HepG2 (cell line): ENCODE measurements around the gene PERP. TPM values are rescaled to one million over a fixed set of nuclear protein-coding genes. Genes with fewer than 3 reads are reported as not detected.
A peak's percentile ranks its signal among the peaks of the same experiment; 100 is the strongest.

Experiments
- ATAD3A ChIP-seq: sonication (generic); formaldehyde crosslinking; IDR thresholded peaks from 2 replicates; pipeline ENCODE4 v1.4.0; 2020; ENCODE audit warnings: missing genetic modification reagents
- FOXC1 ChIP-seq: sonication (generic); formaldehyde crosslinking; IDR thresholded peaks from 2 replicates; pipeline ENCODE4 v1.8.0; 2022; ENCODE audit warnings: mild to moderate bottlenecking, missing genetic modification reagents, borderline replicate concordance
- HOXA5 ChIP-seq: sonication (generic); formaldehyde crosslinking; IDR thresholded peaks from 2 replicates; pipeline ENCODE4 v1.4.0; 2020; ENCODE audit warnings: missing genetic modification reagents
- JUNB ChIP-seq: sonication (generic); formaldehyde crosslinking; IDR thresholded peaks from 2 replicates; pipeline ENCODE4 v1.8.0; 2022; ENCODE audit warnings: missing genetic modification reagents, mild to moderate bottlenecking, borderline replicate concordance
- KDM2A ChIP-seq: sonication (generic); formaldehyde crosslinking; IDR thresholded peaks from 2 replicates; pipeline ENCODE4 v1.4.0; 2020; ENCODE audit warnings: low read depth, missing genetic modification reagents, borderline replicate concordance
- MIER2 ChIP-seq: IDR thresholded peaks from 2 replicates; pipeline ENCODE4 v1.6.1; 2016; ENCODE audit warnings: missing biosample characterization, missing genetic modification reagents
- NR2C2 ChIP-seq: sonication (generic); formaldehyde crosslinking; IDR thresholded peaks from 2 replicates; pipeline ENCODE4 v1.4.0; 2020; ENCODE audit warnings: missing genetic modification reagents, mild to moderate bottlenecking, moderate library complexity, borderline replicate concordance
- REPIN1 ChIP-seq: sonication (generic); formaldehyde crosslinking; IDR thresholded peaks from 2 replicates; pipeline ENCODE4 v1.8.0; 2022; ENCODE audit warnings: missing genetic modification reagents, low read depth, mild to moderate bottlenecking, borderline replicate concordance
- ZNF264 ChIP-seq: sonication (generic); formaldehyde crosslinking; IDR thresholded peaks from 2 replicates; pipeline ENCODE4 v1.4.0; 2020; ENCODE audit warnings: missing genetic modification reagents
- ZNF317 ChIP-seq: sonication (generic); formaldehyde crosslinking; IDR thresholded peaks from 2 replicates; pipeline ENCODE4 v1.5.0; 2020; ENCODE audit warnings: mild to moderate bottlenecking, missing genetic modification reagents
- ZNF329 ChIP-seq: sonication (generic); formaldehyde crosslinking; IDR thresholded peaks from 2 replicates; pipeline ENCODE4 v1.9.0; 2021; ENCODE audit warnings: low read depth, mild to moderate bottlenecking, missing genetic modification reagents
- ZNF430 ChIP-seq: sonication (generic); formaldehyde crosslinking; IDR thresholded peaks from 2 replicates; pipeline ENCODE4 v1.9.0; 2021; ENCODE audit warnings: mild to moderate bottlenecking, missing genetic modification reagents
- ZNF766 ChIP-seq: sonication (generic); formaldehyde crosslinking; IDR thresholded peaks from 2 replicates; pipeline ENCODE4 v1.5.0; 2020; ENCODE audit warnings: missing genetic modification reagents, borderline replicate concordance
- polyA plus RNA-seq, 8 experiments: library from polyadenylated mRNA; depleted of rRNA in 3 of 8; stranded (reverse) in 7 of 8; unstranded in 1 of 8; fragments of >200 nt; fragmentation: Illumina TruSeq in 4 of 8; extraction: Trizol in 4 of 8; gene quantifications; 2 replicates each; pipeline versions ENCODE4 v1.2.1 to v1.2.3, GENCODE V29; 2011 to 2016; ENCODE audit warnings: low read depth in 4 of 8, missing spikeins in 1 of 8, mixed read lengths in 1 of 8; ENCODE audit not compliant: insufficient read depth in 1 of 8
- total RNA-seq, 5 experiments: library from RNA; depleted of rRNA; stranded (reverse); fragments of >200 nt; fragmentation: Illumina TruSeq; extraction: Trizol; gene quantifications; 2 replicates each; pipeline ENCODE4 v1.2.3, GENCODE V29; 2016; ENCODE audit warnings: low read depth in 1 of 5
- TF ChIP-seq, protein P1 (sequence below): sonication (generic); formaldehyde crosslinking; IDR thresholded peaks from 2 replicates; pipeline ENCODE4 v1.8.0; 2022; ENCODE audit warnings: missing genetic modification reagents, low read depth, mild to moderate bottlenecking, borderline replicate concordance
- TF ChIP-seq, protein P2 (sequence below): sonication (generic); formaldehyde crosslinking; IDR thresholded peaks from 2 replicates; pipeline ENCODE4 v1.5.0; 2020; ENCODE audit warnings: mild to moderate bottlenecking, missing genetic modification reagents
- TF ChIP-seq, protein P3 (sequence below): sonication (generic); formaldehyde crosslinking; IDR thresholded peaks from 2 replicates; pipeline ENCODE4 v1.5.0; 2020; ENCODE audit warnings: mild to moderate bottlenecking, missing genetic modification reagents, moderate library complexity
- TF ChIP-seq, protein P4 (sequence below): sonication (generic); formaldehyde crosslinking; IDR thresholded peaks from 2 replicates; pipeline ENCODE4 v1.9.0; 2021; ENCODE audit warnings: mild to moderate bottlenecking, missing genetic modification reagents

PERP gene
- total and polyA plus RNA-seq, 2 of the 13 experiments (the other 11 are each of a cell fraction or from before 2014, with no cell fraction given): 26.0 to 53.0 TPM

DNA sequence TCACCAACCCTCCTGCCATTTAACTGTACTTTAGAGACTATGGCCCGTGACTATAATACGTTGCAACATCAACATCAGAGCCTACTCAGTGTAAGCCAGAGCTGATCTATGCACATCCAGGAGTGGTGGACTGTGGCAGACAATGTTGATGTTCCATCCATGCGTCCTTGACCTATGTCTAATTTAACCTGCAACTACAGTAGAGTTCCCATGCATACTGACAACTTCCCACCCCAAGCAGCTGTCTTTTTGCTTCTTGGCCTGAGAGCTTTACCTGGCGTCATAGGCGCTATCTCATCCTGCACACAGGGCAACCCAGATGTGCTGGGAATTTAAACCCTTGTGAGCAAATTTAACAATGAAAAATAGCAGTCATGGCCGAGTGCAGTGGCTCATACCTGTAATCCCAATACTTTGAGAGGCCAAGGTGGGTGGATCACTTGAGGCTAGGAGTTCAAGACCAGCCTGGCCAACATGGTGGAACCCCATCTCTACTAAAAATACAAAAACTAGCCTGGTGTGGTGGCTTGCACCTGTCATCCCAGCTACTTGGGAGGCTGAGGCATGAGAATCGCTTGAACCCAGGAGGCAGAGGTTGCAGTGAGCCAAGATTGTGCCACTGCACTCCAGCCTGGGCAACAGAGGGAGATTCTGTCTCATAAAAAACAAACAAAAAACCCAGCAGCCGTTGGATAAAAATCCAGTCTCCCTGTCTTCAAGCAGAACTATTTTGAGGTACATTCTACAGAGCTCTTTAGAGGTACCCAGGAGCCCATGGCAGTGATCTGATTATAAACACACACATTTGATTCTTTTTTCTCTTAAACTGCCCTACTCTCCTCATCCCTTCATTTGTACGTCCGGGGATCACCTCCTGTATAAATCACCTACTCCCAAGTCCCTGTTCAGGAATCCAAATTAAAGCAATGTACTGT, 22.0 kb downstream of the PERP start (continued):
- TF ChIP-seq, protein P1, sequence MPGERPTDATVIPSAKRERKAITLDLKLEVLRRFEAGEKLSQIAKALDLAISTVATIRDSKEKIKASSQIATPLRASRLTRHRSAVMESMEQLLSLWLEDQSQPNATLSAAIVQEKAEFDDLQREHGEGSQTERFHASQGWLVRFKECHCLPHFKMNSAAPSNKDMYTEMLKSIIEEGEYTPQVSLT (CRISPR knock-in tag): no peak
- TF ChIP-seq JUNB (CRISPR knock-in tag): no peak
- TF ChIP-seq, protein P2, sequence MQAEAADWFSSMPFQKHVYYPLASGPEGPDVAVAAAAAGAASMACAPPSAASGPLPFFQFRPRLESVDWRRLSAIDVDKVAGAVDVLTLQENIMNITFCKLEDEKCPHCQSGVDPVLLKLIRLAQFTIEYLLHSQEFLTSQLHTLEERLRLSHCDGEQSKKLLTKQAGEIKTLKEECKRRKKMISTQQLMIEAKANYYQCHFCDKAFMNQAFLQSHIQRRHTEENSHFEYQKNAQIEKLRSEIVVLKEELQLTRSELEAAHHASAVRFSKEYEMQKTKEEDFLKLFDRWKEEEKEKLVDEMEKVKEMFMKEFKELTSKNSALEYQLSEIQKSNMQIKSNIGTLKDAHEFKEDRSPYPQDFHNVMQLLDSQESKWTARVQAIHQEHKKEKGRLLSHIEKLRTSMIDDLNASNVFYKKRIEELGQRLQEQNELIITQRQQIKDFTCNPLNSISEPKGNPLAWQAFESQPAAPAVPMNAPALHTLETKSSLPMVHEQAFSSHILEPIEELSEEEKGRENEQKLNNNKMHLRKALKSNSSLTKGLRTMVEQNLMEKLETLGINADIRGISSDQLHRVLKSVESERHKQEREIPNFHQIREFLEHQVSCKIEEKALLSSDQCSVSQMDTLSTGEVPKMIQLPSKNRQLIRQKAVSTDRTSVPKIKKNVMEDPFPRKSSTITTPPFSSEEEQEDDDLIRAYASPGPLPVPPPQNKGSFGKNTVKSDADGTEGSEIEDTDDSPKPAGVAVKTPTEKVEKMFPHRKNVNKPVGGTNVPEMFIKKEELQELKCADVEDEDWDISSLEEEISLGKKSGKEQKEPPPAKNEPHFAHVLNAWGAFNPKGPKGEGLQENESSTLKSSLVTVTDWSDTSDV (CRISPR knock-in tag): no peak
- TF ChIP-seq ZNF766: no peak
- peak; percentile 69; the same call in 1 of the 2 replicates for TF ChIP-seq REPIN1 (CRISPR knock-in tag)
- no peak for TF ChIP-seq ATAD3A (CRISPR knock-in tag)
- TF ChIP-seq ZNF329 (CRISPR knock-in tag): no peak
- TF ChIP-seq MIER2 (CRISPR knock-in tag): peak; percentile 82; the same call in 1 of the 2 replicates
- TF ChIP-seq, protein P3, sequence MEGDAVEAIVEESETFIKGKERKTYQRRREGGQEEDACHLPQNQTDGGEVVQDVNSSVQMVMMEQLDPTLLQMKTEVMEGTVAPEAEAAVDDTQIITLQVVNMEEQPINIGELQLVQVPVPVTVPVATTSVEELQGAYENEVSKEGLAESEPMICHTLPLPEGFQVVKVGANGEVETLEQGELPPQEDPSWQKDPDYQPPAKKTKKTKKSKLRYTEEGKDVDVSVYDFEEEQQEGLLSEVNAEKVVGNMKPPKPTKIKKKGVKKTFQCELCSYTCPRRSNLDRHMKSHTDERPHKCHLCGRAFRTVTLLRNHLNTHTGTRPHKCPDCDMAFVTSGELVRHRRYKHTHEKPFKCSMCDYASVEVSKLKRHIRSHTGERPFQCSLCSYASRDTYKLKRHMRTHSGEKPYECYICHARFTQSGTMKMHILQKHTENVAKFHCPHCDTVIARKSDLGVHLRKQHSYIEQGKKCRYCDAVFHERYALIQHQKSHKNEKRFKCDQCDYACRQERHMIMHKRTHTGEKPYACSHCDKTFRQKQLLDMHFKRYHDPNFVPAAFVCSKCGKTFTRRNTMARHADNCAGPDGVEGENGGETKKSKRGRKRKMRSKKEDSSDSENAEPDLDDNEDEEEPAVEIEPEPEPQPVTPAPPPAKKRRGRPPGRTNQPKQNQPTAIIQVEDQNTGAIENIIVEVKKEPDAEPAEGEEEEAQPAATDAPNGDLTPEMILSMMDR (CRISPR knock-in tag): no peak
- no peak; the same call in 1 of the 2 replicates for TF ChIP-seq ZNF264 (CRISPR knock-in tag)
- TF ChIP-seq ZNF430: no peak
- TF ChIP-seq ZNF317: peak; percentile 21; the same call in 1 of the 2 replicates
- TF ChIP-seq, protein P4, sequence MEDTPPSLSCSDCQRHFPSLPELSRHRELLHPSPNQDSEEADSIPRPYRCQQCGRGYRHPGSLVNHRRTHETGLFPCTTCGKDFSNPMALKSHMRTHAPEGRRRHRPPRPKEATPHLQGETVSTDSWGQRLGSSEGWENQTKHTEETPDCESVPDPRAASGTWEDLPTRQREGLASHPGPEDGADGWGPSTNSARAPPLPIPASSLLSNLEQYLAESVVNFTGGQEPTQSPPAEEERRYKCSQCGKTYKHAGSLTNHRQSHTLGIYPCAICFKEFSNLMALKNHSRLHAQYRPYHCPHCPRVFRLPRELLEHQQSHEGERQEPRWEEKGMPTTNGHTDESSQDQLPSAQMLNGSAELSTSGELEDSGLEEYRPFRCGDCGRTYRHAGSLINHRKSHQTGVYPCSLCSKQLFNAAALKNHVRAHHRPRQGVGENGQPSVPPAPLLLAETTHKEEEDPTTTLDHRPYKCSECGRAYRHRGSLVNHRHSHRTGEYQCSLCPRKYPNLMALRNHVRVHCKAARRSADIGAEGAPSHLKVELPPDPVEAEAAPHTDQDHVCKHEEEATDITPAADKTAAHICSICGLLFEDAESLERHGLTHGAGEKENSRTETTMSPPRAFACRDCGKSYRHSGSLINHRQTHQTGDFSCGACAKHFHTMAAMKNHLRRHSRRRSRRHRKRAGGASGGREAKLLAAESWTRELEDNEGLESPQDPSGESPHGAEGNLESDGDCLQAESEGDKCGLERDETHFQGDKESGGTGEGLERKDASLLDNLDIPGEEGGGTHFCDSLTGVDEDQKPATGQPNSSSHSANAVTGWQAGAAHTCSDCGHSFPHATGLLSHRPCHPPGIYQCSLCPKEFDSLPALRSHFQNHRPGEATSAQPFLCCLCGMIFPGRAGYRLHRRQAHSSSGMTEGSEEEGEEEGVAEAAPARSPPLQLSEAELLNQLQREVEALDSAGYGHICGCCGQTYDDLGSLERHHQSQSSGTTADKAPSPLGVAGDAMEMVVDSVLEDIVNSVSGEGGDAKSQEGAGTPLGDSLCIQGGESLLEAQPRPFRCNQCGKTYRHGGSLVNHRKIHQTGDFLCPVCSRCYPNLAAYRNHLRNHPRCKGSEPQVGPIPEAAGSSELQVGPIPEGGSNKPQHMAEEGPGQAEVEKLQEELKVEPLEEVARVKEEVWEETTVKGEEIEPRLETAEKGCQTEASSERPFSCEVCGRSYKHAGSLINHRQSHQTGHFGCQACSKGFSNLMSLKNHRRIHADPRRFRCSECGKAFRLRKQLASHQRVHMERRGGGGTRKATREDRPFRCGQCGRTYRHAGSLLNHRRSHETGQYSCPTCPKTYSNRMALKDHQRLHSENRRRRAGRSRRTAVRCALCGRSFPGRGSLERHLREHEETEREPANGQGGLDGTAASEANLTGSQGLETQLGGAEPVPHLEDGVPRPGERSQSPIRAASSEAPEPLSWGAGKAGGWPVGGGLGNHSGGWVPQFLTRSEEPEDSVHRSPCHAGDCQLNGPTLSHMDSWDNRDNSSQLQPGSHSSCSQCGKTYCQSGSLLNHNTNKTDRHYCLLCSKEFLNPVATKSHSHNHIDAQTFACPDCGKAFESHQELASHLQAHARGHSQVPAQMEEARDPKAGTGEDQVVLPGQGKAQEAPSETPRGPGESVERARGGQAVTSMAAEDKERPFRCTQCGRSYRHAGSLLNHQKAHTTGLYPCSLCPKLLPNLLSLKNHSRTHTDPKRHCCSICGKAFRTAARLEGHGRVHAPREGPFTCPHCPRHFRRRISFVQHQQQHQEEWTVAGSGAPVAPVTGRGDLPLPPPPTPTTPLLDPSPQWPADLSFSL: no peak
- no peak for TF ChIP-seq KDM2A (CRISPR knock-in tag)
- peak; percentile 90 for TF ChIP-seq NR2C2 (CRISPR knock-in tag)
- 0 out of 2 replicates have a peak, but pooled peaks have one; percentile 54 for TF ChIP-seq FOXC1 (CRISPR knock-in tag)
- no peak for TF ChIP-seq HOXA5
